Pancreas (tissue), 10 donors: Measurements from ENCODE around the gene DOP1A. TPM values are rescaled to one million over a fixed set of nuclear protein-coding genes. Genes with fewer than 3 reads are reported as not detected.

Experiments
- ATAC-seq, 4 donors: fragments of 200-7000 bp; cut with Tn5 transposase; one replicate each; pipeline versions ENCODE4 v1.8.0 to v1.9.1; 2020; ENCODE audit warnings: mild to moderate bottlenecking in 4 of 4, moderate library complexity in 4 of 4
- DNase-seq, 6 donors: peaks; one replicate each; pipeline ENCODE4 v3.0.0-alpha.2; 2020
- FAIRE-seq: peaks from 2 replicates; lab custom pipeline; 2012; peaks lifted over from hg19 to GRCh38; lab: Jason Lieb, UNC
- H3K27ac ChIP-seq, 4 donors: fragments of 200-600 bp; sonication (generic); 1 replicate in 3 of 4; 2 replicates in 1 of 4; pipeline versions ENCODE4 v1.5.0 to v1.8.0; 2020
- H3K27me3 ChIP-seq, 4 donors: fragments of 200-600 bp; one replicate each; pipeline ENCODE4 v1.8.0; 2021
- H3K36me3 ChIP-seq, 3 donors: fragments of 200-600 bp; sonication (generic) in 1 of 3; one replicate each; pipeline versions ENCODE4 v1.5.0 to v1.8.0; 2020 to 2021
- H3K4me1 ChIP-seq, 3 donors: fragments of 200-600 bp; one replicate each; pipeline ENCODE4 v1.8.0; 2021
- H3K4me3 ChIP-seq, 4 donors: fragments of 200-600 bp; sonication (generic) in 2 of 4; one replicate each; pipeline versions ENCODE4 v1.5.0 to v1.8.0; 2020 to 2021
- H3K9me3 ChIP-seq, 4 donors: fragments of 200-600 bp; one replicate each; pipeline ENCODE4 v1.8.0; 2021
- CTCF ChIP-seq, 4 donors: fragments of 200-600 bp; sonication (generic) in 3 of 4; IDR thresholded peaks; one replicate each; pipeline versions ENCODE4 v1.5.0 to v1.8.0; 2021; ENCODE audit warnings: antibody characterized with exemption in 4 of 4
- intact Hi-C, 3 donors: fragments of 100-400 bp; cut with DNase I; formaldehyde crosslinking; loops; one replicate each; pipeline versions ENCODE4 v1.11.1 to v1.14.2; 2022
- polyA plus RNA-seq, 2 donors: library from polyadenylated mRNA; stranded (reverse); fragments of 200-250 nt; gene quantifications; one replicate each; pipeline ENCODE4 v1.2.3, GENCODE V29; 2013
- total RNA-seq, 6 donors: library from RNA; stranded (reverse); fragmentation: NEBNext Ultra II Directional in 4 of 6; extraction: Animal tissue kit (Norgen Biotek cat#: 25700) in 4 of 6; gene quantifications; one replicate each; pipeline versions ENCODE4 v1.2.1 to v1.2.4, GENCODE V29; 2021 to 2023
- donor health status: healthy with polysubstance abuse.
- donor health status: DM: no; HTN: no; CAD: no; lungs with moderate emphysema.
- donor health status: DM: no; HTN: no; CAD: no.
- donor health status: control.
- donor health status: control.
- donor health status: Bipolar disorder and iron deficiency.
- donor health status: DM: yes; HTN: yes; CAD: no.
- donor health status: DM: no; HTN: no; CAD: no.
- donor health status: DM: no; HTN: no; CAD: no.
- donor health status: DM: yes; HTN: yes; CAD: no.

Gene DOP1A
- total and polyA plus RNA-seq, 8 donors, result 5.9 to 16.1 (median 10.5) TPM

GRCh38 chr6:83216806-83217205 lies 149.3 kb downstream of the DOP1A start:
- FAIRE-seq (no peak), ATAC-seq (no peak), DNase-seq (no peak)
- Histone ChIP-seq H3K27me3 (no peaks in the 10 kb centered on the region), H3K27ac (no peak overlapping the region), H3K9me3 (no peaks in the 10 kb centered on the region), H3K36me3 (no peaks in the 10 kb centered on the region), H3K4me3 (no peak overlapping the region), H3K4me1 (no peaks in the 10 kb centered on the region)
- no peak for TF ChIP-seq CTCF (IDR thresholded peaks at IDR 0.05)
- intact Hi-C loops, result loop anchor here in 1 of 3 donors (10.0 kb wide), 1 partner anchor 152 kb away; the partner anchor contains the start of genes DOP1A and UBE3D

Other genes with a start within 250 kb of the DOP1A start
- gene UBE3D, start 1.8 kb upstream of the DOP1A start, total RNA-seq, result 1 to 10 TPM; 3.2 to 6.9 (median 4.0) TPM
- gene UBE3D, start 1.8 kb upstream of the DOP1A start, polyA plus RNA-seq, result 1 to 10 TPM; 3.9 to 6.4 TPM
- 10 to 100 TPM; 46.7 to 67.6 (median 55.5) TPM for gene PGM3, start 125.6 kb downstream of the DOP1A start, total RNA-seq
- 10 to 100 TPM; 14.2 to 21.5 TPM for gene PGM3, start 125.6 kb downstream of the DOP1A start, polyA plus RNA-seq
- gene RWDD2A, start 125.7 kb downstream of the DOP1A start, total RNA-seq, result 1 to 10 TPM; 3.3 to 5.6 (median 4.3) TPM
- gene RWDD2A, start 125.7 kb downstream of the DOP1A start, polyA plus RNA-seq, result 1 to 10 TPM; 6.2 to 6.8 TPM